SK-N-SH treated with all-trans-retinoic acid at 6 μM for 48 hours (cell line): Measurements from ENCODE around the gene CALR3.

Experiments used
- ATAC-seq: fragments of 200-7000 bp; cut with Tn5 transposase; 3 replicates; pipeline ENCODE4 v1.9.1; 2020; ENCODE audit warnings: mild to moderate bottlenecking, moderate library complexity
- ARNTL ChIP-seq: fragments of 450-650 bp; formaldehyde crosslinking; IDR thresholded peaks from 2 replicates; pipeline ENCODE4 v1.5.0; 2020; ENCODE audit warnings: low read depth, mild to moderate bottlenecking, moderate library complexity, borderline replicate concordance
- BACH2 ChIP-seq: fragments of 250-450 bp; sonication (Bioruptor Pico); IDR thresholded peaks from 2 replicates; pipeline ENCODE4 v1.9.0; 2021; ENCODE audit warnings: mild to moderate bottlenecking, borderline replicate concordance
- CREB5 ChIP-seq: fragments of 250-450 bp; sonication (Bioruptor Pico); IDR thresholded peaks from 2 replicates; pipeline ENCODE4 v1.5.1; 2020; ENCODE audit warnings: low read depth, mild to moderate bottlenecking, moderate library complexity
- CSDC2 ChIP-seq: fragments of 250-450 bp; sonication (Bioruptor Pico); IDR thresholded peaks from 2 replicates; pipeline ENCODE4 v1.5.0; 2020; ENCODE audit warnings: mild to moderate bottlenecking, moderate library complexity
- GLIS3 ChIP-seq: fragments of 250-450 bp; sonication (Bioruptor Pico); IDR thresholded peaks from 2 replicates; pipeline ENCODE4 v1.5.0; 2020; ENCODE audit warnings: mild to moderate bottlenecking, moderate library complexity
- ISL1 ChIP-seq: fragments of 250-450 bp; sonication (Bioruptor Pico); IDR thresholded peaks from 2 replicates; pipeline ENCODE4 v2.1.2; 2022; ENCODE audit warnings: mild to moderate bottlenecking, moderate library complexity
- OSR1 ChIP-seq: fragments of 250-450 bp; sonication (Bioruptor Pico); IDR thresholded peaks from 2 replicates; pipeline ENCODE4 v1.8.0; 2022; ENCODE audit warnings: moderate library complexity, mild to moderate bottlenecking, inconsistent platforms
- PATZ1 ChIP-seq: fragments of 250-450 bp; sonication (Bioruptor Pico); IDR thresholded peaks from 2 replicates; pipeline ENCODE4 v1.8.0; 2020; ENCODE audit warnings: mild to moderate bottlenecking, moderate library complexity, borderline replicate concordance
- POU6F1 ChIP-seq: fragments of 250-450 bp; sonication (Bioruptor Pico); IDR thresholded peaks from 2 replicates; pipeline ENCODE4 v1.8.0; 2021; ENCODE audit warnings: low read depth, mild to moderate bottlenecking, moderate library complexity, borderline replicate concordance
- PPARA ChIP-seq: fragments of 250-450 bp; sonication (Bioruptor Pico); IDR thresholded peaks from 2 replicates; pipeline ENCODE4 v1.5.0; 2020; ENCODE audit warnings: mild to moderate bottlenecking, borderline replicate concordance
- RARB ChIP-seq: fragments of 250-450 bp; sonication (Bioruptor Pico); IDR thresholded peaks from 2 replicates; pipeline ENCODE4 v1.8.0; 2021; ENCODE audit warnings: mild to moderate bottlenecking, moderate library complexity
- SNAI2 ChIP-seq: fragments of 250-450 bp; sonication (Bioruptor Pico); IDR thresholded peaks from 2 replicates; pipeline ENCODE4 v1.5.0; 2020; ENCODE audit warnings: mild to moderate bottlenecking, moderate library complexity
- TCF4 ChIP-seq: fragments of 250-450 bp; sonication (Bioruptor Pico); IDR thresholded peaks from 2 replicates; pipeline ENCODE4 v1.8.0; 2021; ENCODE audit warnings: mild to moderate bottlenecking, moderate library complexity, borderline replicate concordance
- TOX ChIP-seq: fragments of 250-450 bp; sonication (Bioruptor Pico); IDR thresholded peaks from 2 replicates; pipeline ENCODE4 v1.8.0; 2021; ENCODE audit warnings: mild to moderate bottlenecking, moderate library complexity, borderline replicate concordance
- TSHZ2 ChIP-seq: fragments of 250-450 bp; sonication (Bioruptor Pico); IDR thresholded peaks from 2 replicates; pipeline ENCODE4 v1.5.0; 2020; ENCODE audit warnings: mild to moderate bottlenecking, moderate library complexity
- ZC3H10 ChIP-seq: fragments of 250-450 bp; sonication (Bioruptor Pico); IDR thresholded peaks from 2 replicates; pipeline ENCODE4 v1.5.1; 2021; ENCODE audit warnings: mild to moderate bottlenecking, moderate library complexity
- ZFP3 ChIP-seq: fragments of 250-450 bp; sonication (Bioruptor Pico); IDR thresholded peaks from 2 replicates; pipeline ENCODE4 v1.5.0; 2020; ENCODE audit warnings: mild to moderate bottlenecking, moderate library complexity
- ZFP30 ChIP-seq: fragments of 450-650 bp; formaldehyde crosslinking; IDR thresholded peaks from 2 replicates; pipeline ENCODE4 v1.5.0; 2022; ENCODE audit warnings: mild to moderate bottlenecking, moderate library complexity
- ZNF565 ChIP-seq: fragments of 450-650 bp; formaldehyde crosslinking; conservative IDR thresholded peaks from 2 replicates; pipeline ENCODE4 v1.5.0; 2020; ENCODE audit warnings: low read depth, mild to moderate bottlenecking, moderate library complexity
- ZNF8 ChIP-seq: fragments of 450-650 bp; formaldehyde crosslinking; IDR thresholded peaks from 2 replicates; pipeline ENCODE4 v1.5.0; 2020; ENCODE audit warnings: mild to moderate bottlenecking, moderate library complexity

Gene CALR3

GRCh38 chr19:16504271-16504670, 8.3 kb upstream of the CALR3 start:
- no peak for TF ChIP-seq ZC3H10 (CRISPR knock-in tag)
- TF ChIP-seq TOX (CRISPR knock-in tag): no peak
- no peak for TF ChIP-seq RARB (CRISPR knock-in tag)
- TF ChIP-seq CREB5 (CRISPR knock-in tag): no peak
- TF ChIP-seq GLIS3 (CRISPR knock-in tag): no peak
- no peak for TF ChIP-seq ZNF565 (CRISPR knock-in tag)
- TF ChIP-seq OSR1: no peak
- TF ChIP-seq CSDC2 (CRISPR knock-in tag): no peak
- no peak for TF ChIP-seq ARNTL (CRISPR knock-in tag)
- no peak for TF ChIP-seq PPARA (CRISPR knock-in tag)
- TF ChIP-seq BACH2 (CRISPR knock-in tag): no peak
- TF ChIP-seq ZFP3 (CRISPR knock-in tag): no peak
- no peak for TF ChIP-seq SNAI2
- no peak for TF ChIP-seq TCF4
- TF ChIP-seq POU6F1 (CRISPR knock-in tag): no peak
- TF ChIP-seq, all 23 proteins: peak for 0
- no peak for ATAC-seq

- ATAC-seq: no peak
- no peak for TF ChIP-seq PATZ1 (CRISPR knock-in tag)
- TF ChIP-seq GLIS3 (CRISPR knock-in tag): no peak
- no peak for TF ChIP-seq ISL1 (CRISPR knock-in tag)
- TF ChIP-seq CREB5 (CRISPR knock-in tag): no peak
- TF ChIP-seq SNAI2: no peak
- no peak for TF ChIP-seq ZNF565 (CRISPR knock-in tag)
- no peak for TF ChIP-seq PPARA (CRISPR knock-in tag)
- TF ChIP-seq ZC3H10 (CRISPR knock-in tag): no peak
- no peak for TF ChIP-seq ZFP30 (CRISPR knock-in tag)
- TF ChIP-seq TOX (CRISPR knock-in tag): no peak
- TF ChIP-seq ARNTL (CRISPR knock-in tag): no peak
- no peak for TF ChIP-seq ZFP3 (CRISPR knock-in tag)
Observed at GRCh38 chr19:16497837-16498236, 1.9 kb upstream of the CALR3 start.

GRCh38 chr19:16497042-16497441, 1.1 kb upstream of the CALR3 start:
- ATAC-seq: no peak
- TF ChIP-seq TSHZ2 (CRISPR knock-in tag): no peak
- no peak for TF ChIP-seq OSR1
- TF ChIP-seq CREB5 (CRISPR knock-in tag): no peak
- no peak for TF ChIP-seq ZNF8
- no peak for TF ChIP-seq CSDC2 (CRISPR knock-in tag)
